T-cell (primary cell): ENCODE measurements around the gene APMAP. TPM values are rescaled to one million over a fixed set of nuclear protein-coding genes. Genes with fewer than 3 reads are reported as not detected.
A peak's percentile ranks its signal among the peaks of the same experiment; 100 is the strongest.

Source experiments
- ATAC-seq, 4 experiments: fragments of 200-7000 bp in 3 of 4; fragments of 150-1000 bp in 1 of 4; cut with Tn5 transposase; replicated peaks in 1 of 4; 1 replicate in 3 of 4; 2 replicates in 1 of 4; pipeline ENCODE4 v1.10.0; 2021; ENCODE audit warnings: moderate library complexity in 3 of 4, mild to moderate bottlenecking in 2 of 4, moderate number of reproducible peaks in 1 of 4
- CTCF ChIA-PET, 2 donors: fragments of 300-600 bp; sonication (Branson Sonifier 250); formaldehyde crosslinking; loops; one replicate each; lab custom pipeline; 2022; ENCODE audit warnings: antibody characterized with exemption in 2 of 2; lab: Charles Lee
- POLR2A ChIA-PET, 2 donors: fragments of 300-600 bp; sonication (Branson Sonifier 250); formaldehyde crosslinking; loops; one replicate each; lab custom pipeline; 2022; ENCODE audit warnings: antibody characterized with exemption in 2 of 2; lab: Charles Lee
- DNase-seq, 35 experiments: peaks; one replicate each; pipeline versions ENCODE4 v3.0.0 to v3.0.0-alpha.2; 2013 to 2023
- H3K27ac ChIP-seq: one replicate; pipeline ENCODE4 v1.5.1; 2013; ENCODE audit warnings: low read length
- H3K27me3 ChIP-seq, 2 experiments: replicated peaks in 1 of 2; 1 replicate in 1 of 2; 2 replicates in 1 of 2; pipeline versions ENCODE4 v1.6.1 to v1.7.0; 2013; ENCODE audit warnings: low read length in 1 of 2, mixed read lengths in 1 of 2; ENCODE audit not compliant: control insufficient read depth in 2 of 2, insufficient read depth in 2 of 2; ENCODE audit errors: extremely low read depth in 1 of 2
- H3K36me3 ChIP-seq, 2 donors: 1 replicate in 1 of 2; 2 replicates in 1 of 2; pipeline versions ENCODE4 v1.6.1 to v1.7.0; 2013; ENCODE audit warnings: low read length in 1 of 2; ENCODE audit not compliant: control insufficient read depth in 2 of 2, insufficient read depth in 1 of 2; ENCODE audit errors: extremely low read depth in 1 of 2
- H3K4me1 ChIP-seq, 2 experiments: 1 replicate in 1 of 2; 2 replicates in 1 of 2; pipeline versions ENCODE4 v1.6.1 to v1.7.0; 2013; ENCODE audit warnings: low read length in 2 of 2, mixed read lengths in 1 of 2; ENCODE audit not compliant: insufficient read depth in 2 of 2, control insufficient read depth in 1 of 2; ENCODE audit errors: extremely low read depth in 1 of 2
- H3K4me3 ChIP-seq, 2 donors: 1 replicate in 1 of 2; 2 replicates in 1 of 2; pipeline versions ENCODE4 v1.5.1 to v1.7.0; 2013; ENCODE audit warnings: mild to moderate bottlenecking in 2 of 2, low read length in 1 of 2, moderate library complexity in 1 of 2; ENCODE audit not compliant: control insufficient read depth in 1 of 2; ENCODE audit errors: extremely low read depth in 1 of 2
- H3K9me3 ChIP-seq: 2 replicates; pipeline ENCODE4 v1.7.0; 2013
- H3K27ac Mint-ChIP-seq, 2 donors: one replicate each; pipeline ENCODE4 v1.8.0; 2020 to 2021; ENCODE audit warnings: mild to moderate bottlenecking in 2 of 2, mixed read lengths in 2 of 2
- H3K27me3 Mint-ChIP-seq, 2 donors: one replicate each; pipeline ENCODE4 v1.8.0; 2021 to 2022; ENCODE audit warnings: mixed read lengths in 2 of 2
- H3K36me3 Mint-ChIP-seq: one replicate; pipeline ENCODE4 v1.8.0; 2021; ENCODE audit warnings: mixed read lengths
- H3K4me1 Mint-ChIP-seq, 3 donors: one replicate each; pipeline ENCODE4 v1.8.0; 2020 to 2022; ENCODE audit warnings: mixed read lengths in 3 of 3, mild to moderate bottlenecking in 1 of 3
- H3K4me3 Mint-ChIP-seq, 3 donors: one replicate each; pipeline ENCODE4 v1.8.0; 2020 to 2022; ENCODE audit warnings: mild to moderate bottlenecking in 3 of 3, mixed read lengths in 3 of 3, moderate library complexity in 3 of 3
- H3K9me3 Mint-ChIP-seq, 3 donors: one replicate each; pipeline ENCODE4 v1.8.0; 2020 to 2022; ENCODE audit warnings: mixed read lengths in 3 of 3
- WGBS: methylation state at CpG from one replicate; pipeline ENCODE4 v1.1.5; 2013; ENCODE audit warnings: missing lambda C conversion rate; ENCODE audit not compliant: insufficient coverage; 5-methylcytosine and 5-hydroxymethylcytosine counted together
- total RNA-seq, 35 experiments: library from RNA in 6 of 35; stranded (reverse) in 6 of 35; fragments of 120-200 nt in 1 of 35; gene quantifications; one replicate each; pipeline versions ENCODE4 v1.2.1 to v1.2.4 and lab custom pipeline; 2013 to 2026

The APMAP gene
- total RNA-seq, 5 donors from 2014 or later (not counting 1 experiment from before 2014, with no cell fraction given), result 32.2 to 53.0 (median 49.8) TPM

- Mint-ChIP-seq H3K36me3 (peaks cover 4% of the 10 kb centered on the region), H3K27ac (peak overlapping the region; percentile 82 to 87), H3K9me3 (no peaks in the 10 kb centered on the region), H3K27me3 (no peaks in the 10 kb centered on the region), H3K4me1 (peaks cover 29 to 57% (median 44%) of the 10 kb centered on the region in 3 donors), H3K4me3 (no peak overlapping the region)
- Histone ChIP-seq H3K36me3 (peaks cover 5 to 61% of the 10 kb centered on the region in 2 donors), H3K27ac (peak overlapping the region; percentile 95), H3K4me1 (peaks cover 0 to 95% of the 10 kb centered on the region in 2 experiments), H3K4me3 (no peak overlapping the region), H3K27me3 (no peaks in the 10 kb centered on the region), H3K9me3 (no peaks in the 10 kb centered on the region)
- ChIA-PET CTCF (interaction anchor here (0.7 to 1.6 kb wide), 4 partner anchors 12 to 24 kb away, joined by 3 to 9 read pairs (median 3); no protein-coding TSS in a partner anchor), POLR2A (interaction anchor here (0.5 to 1.4 kb wide), 8 partner anchors 23 to 1085 kb away, joined by 3 to 7 read pairs (median 4); no protein-coding TSS in a partner anchor)
- ATAC-seq (no peak), DNase-seq (no peak)
- WGBS, result no CpG with 5 or more reads among the region's 2 CpGs
These were observed 38.0 kb downstream of the APMAP start for GRCh38 chr20:24954566-24954965.

- H3K4me1 Mint-ChIP-seq, result peaks cover 32 to 58% (median 48%) of the 10 kb centered on the region in 3 donors
- Histone ChIP-seq H3K4me3 (peak overlapping the region in 1 of 2 donors; percentile 0), H3K27ac (peak overlapping the region; percentile 95), H3K36me3 (peaks cover 5 to 57% of the 10 kb centered on the region in 2 donors), H3K27me3 (no peaks in the 10 kb centered on the region), H3K4me1 (peaks cover 2 to 95% of the 10 kb centered on the region in 2 experiments), H3K9me3 (no peaks in the 10 kb centered on the region)
- H3K36me3 Mint-ChIP-seq, result peaks cover 4% of the 10 kb centered on the region
- ChIA-PET POLR2A (interaction anchor here (0.5 to 1.4 kb wide), 7 partner anchors 22 to 1084 kb away, joined by 3 to 7 read pairs (median 4); no protein-coding TSS in a partner anchor), CTCF (interaction anchor here (0.7 to 1.6 kb wide), 2 partner anchors 12 to 24 kb away, joined by 3 to 9 read pairs; no protein-coding TSS in a partner anchor)
- H3K9me3 Mint-ChIP-seq, result no peaks in the 10 kb centered on the region
- WGBS, result 92% methylated on average over 2 of the region's 8 CpGs
- H3K27ac Mint-ChIP-seq, result peak overlapping the region; percentile 76 to 81
- ATAC-seq, result no peak
- DNase-seq, result no peak
- H3K4me3 Mint-ChIP-seq, result peak overlapping the region in 1 of 3 donors; percentile 53
- no peaks in the 10 kb centered on the region for H3K27me3 Mint-ChIP-seq
These were observed 38.4 kb downstream of the APMAP start for GRCh38 chr20:24954151-24954550.

GRCh38 chr20:24953621-24954133, 38.9 kb downstream of the APMAP start:
- no peaks in the 10 kb centered on the region for H3K27me3 ChIP-seq
- peak overlapping the region; percentile 76 to 81 for H3K27ac Mint-ChIP-seq
- ChIA-PET POLR2A (interaction anchor here (0.9 to 1.4 kb wide), 2 partner anchors 33 to 103 kb away, joined by 3 to 4 read pairs; no protein-coding TSS in a partner anchor), CTCF (interaction anchor here (0.6 to 0.7 kb wide), 2 partner anchors 13 to 35 kb away, joined by 3 read pairs; no protein-coding TSS in a partner anchor)
- peaks cover 5 to 95% of the 10 kb centered on the region in 2 experiments for H3K4me1 ChIP-seq
- H3K9me3 ChIP-seq, result no peaks in the 10 kb centered on the region
- H3K36me3 ChIP-seq, result peaks cover 5 to 52% of the 10 kb centered on the region in 2 donors
- H3K4me3 ChIP-seq, result peak overlapping the region in 1 of 2 donors; percentile 87
- ATAC-seq (no peak), DNase-seq (peak in 25 of 35 experiments; percentile 19 to 74 (median 46))
- peaks cover 37 to 62% (median 52%) of the 10 kb centered on the region in 3 donors for H3K4me1 Mint-ChIP-seq
- H3K36me3 Mint-ChIP-seq, result peaks cover 4% of the 10 kb centered on the region
- H3K27me3 Mint-ChIP-seq, result no peaks in the 10 kb centered on the region
- 80% methylated on average over 14 of the region's 16 CpGs for WGBS
- peak overlapping the region; percentile 95 for H3K27ac ChIP-seq
- H3K9me3 Mint-ChIP-seq, result peaks cover 0 to under 1% (median 0%) of the 10 kb centered on the region in 3 donors
- peak overlapping the region in 2 of 3 donors; percentile 12 to 53 for H3K4me3 Mint-ChIP-seq

- CTCF ChIA-PET, result interaction anchor here in 1 of 2 donors (0.6 kb wide), 1 partner anchor 36 kb away, joined by 3 read pairs; no protein-coding TSS in a partner anchor
- Histone ChIP-seq H3K9me3 (no peaks in the 10 kb centered on the region), H3K27me3 (no peaks in the 10 kb centered on the region), H3K4me1 (peaks cover 5 to 92% of the 10 kb centered on the region in 2 experiments), H3K36me3 (peaks cover 2 to 47% of the 10 kb centered on the region in 2 donors), H3K4me3 (peak overlapping the region in 1 of 2 donors; percentile 87), H3K27ac (peak overlapping the region; percentile 95)
- Mint-ChIP-seq H3K36me3 (peaks cover 4% of the 10 kb centered on the region), H3K27me3 (no peaks in the 10 kb centered on the region), H3K27ac (peak overlapping the region; percentile 25 to 81), H3K4me3 (peak overlapping the region; percentile 12 to 54 (median 17)), H3K9me3 (peaks cover 0 to 1% (median 0%) of the 10 kb centered on the region in 3 donors), H3K4me1 (peaks cover 42 to 67% (median 57%) of the 10 kb centered on the region in 3 donors)
- no peak for DNase-seq
- no peak for ATAC-seq
- WGBS, result 77% methylated on average over 8 of the region's 8 CpGs
- POLR2A ChIA-PET, result no interaction called here
These were observed 39.4 kb downstream of the APMAP start for GRCh38 chr20:24953209-24953575.

- H3K27ac Mint-ChIP-seq, result peak overlapping the region; percentile 81 to 82
- Histone ChIP-seq H3K9me3 (no peaks in the 10 kb centered on the region), H3K36me3 (peaks cover 0 to 41% of the 10 kb centered on the region in 2 donors), H3K4me1 (peaks cover 5 to 86% of the 10 kb centered on the region in 2 experiments), H3K4me3 (peak overlapping the region in 1 of 2 donors; percentile 87), H3K27me3 (no peaks in the 10 kb centered on the region), H3K27ac (peak overlapping the region; percentile 95)
- peaks cover 48 to 71% (median 63%) of the 10 kb centered on the region in 3 donors for H3K4me1 Mint-ChIP-seq
- no peaks in the 10 kb centered on the region for H3K27me3 Mint-ChIP-seq
- peaks cover 0 to 5% (median 1%) of the 10 kb centered on the region in 3 donors for H3K9me3 Mint-ChIP-seq
- ATAC-seq (no peak), DNase-seq (no peak)
- H3K36me3 Mint-ChIP-seq, result peaks cover under 1% of the 10 kb centered on the region
- CTCF ChIA-PET, result interaction anchor here in 1 of 2 donors (0.6 kb wide), 1 partner anchor 36 kb away, joined by 3 read pairs; no protein-coding TSS in a partner anchor
- WGBS, result 78% methylated on average over 5 of the region's 12 CpGs
- POLR2A ChIA-PET, result interaction anchor here in 1 of 2 donors (1.0 kb wide), 1 partner anchor 8 kb away, joined by 4 read pairs; no protein-coding TSS in a partner anchor
- peak overlapping the region; percentile 69 to 85 (median 80) for H3K4me3 Mint-ChIP-seq
These were observed 40.0 kb downstream of the APMAP start for GRCh38 chr20:24952376-24953208.
